ENCODE data around the gene PDYN.

GRCh38 chr20:1931830-1932229, 62.0 kb downstream of the PDYN start:
- no peak for TF ChIP-seq TARDBP (IDR thresholded peaks at IDR 0.05)
- no peak for TF ChIP-seq FOXM1 (IDR thresholded peaks at IDR 0.05; ENCODE audit: borderline replicate concordance)
- no peak for TF ChIP-seq L3MBTL2 (conservative IDR thresholded peaks at IDR 0.05)
- TF ChIP-seq ARNT (IDR thresholded peaks at IDR 0.05) = no peak
- TF ChIP-seq FOXA1 (IDR thresholded peaks at IDR 0.05) = no peak
- TF ChIP-seq SUZ12 (IDR thresholded peaks at IDR 0.05) = no peak
- no peak for TF ChIP-seq SP1 (IDR thresholded peaks at IDR 0.05)
- TF ChIP-seq NFRKB (IDR thresholded peaks at IDR 0.05) = no peak
- no peak for TF ChIP-seq ELF4 (IDR thresholded peaks at IDR 0.05)
- TF ChIP-seq BHLHE40 (IDR thresholded peaks at IDR 0.05; ENCODE audit: borderline replicate concordance) = no peak
- no peak for TF ChIP-seq FOXK2 (IDR thresholded peaks at IDR 0.05)
- TF ChIP-seq CTBP1 (IDR thresholded peaks at IDR 0.05; ENCODE audit: borderline replicate concordance) = no peak
- no peak for TF ChIP-seq HDGF (IDR thresholded peaks at IDR 0.05; ENCODE audit: borderline replicate concordance)
- TF ChIP-seq ZNF384 (IDR thresholded peaks at IDR 0.05) = no peak

All from HEK293T (cell line).